Esophagus squamous epithelium (tissue), 5 donors: ENCODE measurements around the gene HEBP1. TPM values are rescaled to one million over a fixed set of nuclear protein-coding genes. Genes with fewer than 3 reads are reported as not detected.
A peak's percentile ranks its signal among the peaks of the same experiment; 100 is the strongest.

Source experiments
- DNase-seq: peaks from one replicate; lab custom pipeline; 2025; lab: John Stamatoyannopoulos, UW
- H3K27ac ChIP-seq, 4 donors: fragments of 200-600 bp; sonication (generic); one replicate each; pipeline ENCODE4 v1.5.1; 2016 to 2019; ENCODE audit warnings: mild to moderate bottlenecking in 1 of 4
- H3K27me3 ChIP-seq, 4 donors: fragments of 200-600 bp; sonication (generic); 1 replicate in 3 of 4; 2 replicates in 1 of 4; pipeline versions ENCODE4 v1.5.1 to v1.6.0; 2017 to 2021; ENCODE audit warnings: antibody characterized with exemption in 1 of 4
- H3K36me3 ChIP-seq, 3 donors: fragments of 200-600 bp; sonication (generic); one replicate each; pipeline ENCODE4 v1.5.1; 2016 to 2019
- H3K4me1 ChIP-seq, 3 donors: fragments of 200-600 bp; sonication (generic); one replicate each; pipeline ENCODE4 v1.5.1; 2017 to 2019
- H3K4me3 ChIP-seq, 4 donors: fragments of 200-600 bp; sonication (generic); 1 replicate in 3 of 4; 2 replicates in 1 of 4; pipeline ENCODE4 v1.5.1; 2016 to 2019; ENCODE audit warnings: mild to moderate bottlenecking in 2 of 4, moderate library complexity in 1 of 4
- H3K9me3 ChIP-seq, 3 donors: fragments of 200-600 bp; sonication (generic); one replicate each; pipeline ENCODE4 v1.5.1; 2016 to 2019
- CTCF ChIP-seq, 6 experiments: fragments of 450-650 bp in 4 of 6; fragments of 200-600 bp in 2 of 6; sonication (generic) in 2 of 6; IDR thresholded peaks; one replicate each; pipeline ENCODE4 v1.5.1; 2016 to 2019; ENCODE audit warnings: antibody characterized with exemption in 6 of 6, mild to moderate bottlenecking in 4 of 6, moderate library complexity in 4 of 6
- POLR2A ChIP-seq, 4 donors: fragments of 450-650 bp; IDR thresholded peaks; one replicate each; pipeline ENCODE4 v1.6.1; 2017; ENCODE audit warnings: antibody characterized with exemption in 4 of 4, mild to moderate bottlenecking in 4 of 4, moderate library complexity in 3 of 4
- WGBS, 2 donors: methylation state at CpG; one replicate each; pipeline ENCODE4 v1.1.5; 2018; 5-methylcytosine and 5-hydroxymethylcytosine counted together
- intact Hi-C: fragments of 100-400 bp; cut with DNase I; formaldehyde crosslinking; loops from one replicate; pipeline ENCODE4 v1.15.0; 2022
- total RNA-seq, 4 donors: library from RNA; depleted of rRNA; stranded (reverse); fragments of >200 nt; gene quantifications; one replicate each; pipeline ENCODE4 v1.1.0, GENCODE V29; 2016
- donor health status: DM: yes; HTN: yes; CAD: no.

The HEBP1 gene
- total RNA-seq, 4 donors from 2014 or later: 17.0 to 50.9 (median 23.9) TPM

DNA sequence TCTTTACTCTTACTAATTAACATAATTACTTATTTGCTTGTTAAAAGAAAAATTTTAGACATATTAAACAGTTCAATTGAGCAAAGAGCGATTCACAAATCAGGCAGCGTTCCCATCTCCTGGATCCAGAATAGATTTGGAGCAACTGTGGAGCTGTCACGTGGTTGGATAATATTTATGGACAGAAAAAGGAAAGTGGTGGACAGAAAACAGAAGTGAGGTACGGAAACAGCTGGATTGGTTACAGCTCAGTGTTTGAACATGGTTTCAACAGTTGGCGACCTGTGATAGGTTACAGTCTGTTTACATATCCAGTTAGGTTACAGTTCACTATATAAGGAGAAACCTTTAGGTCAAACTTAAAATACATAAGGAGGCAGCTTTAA is 24.5 kb upstream of the HEBP1 start:
- no peak for TF ChIP-seq POLR2A (IDR thresholded peaks at IDR 0.05)
- no peak for TF ChIP-seq CTCF (IDR thresholded peaks at IDR 0.05)
- DNase-seq: no peak
- WGBS, 2 donors: 74 to 81% methylated on average over 5 of the region's 5 CpGs
- H3K9me3 ChIP-seq: no peaks in the 10 kb centered on the region
- no peak overlapping the region for H3K4me3 ChIP-seq
- no peak overlapping the region for H3K27ac ChIP-seq
- no peaks in the 10 kb centered on the region for H3K36me3 ChIP-seq
- H3K4me1 ChIP-seq: peaks cover 0 to 22% (median 0%) of the 10 kb centered on the region in 3 donors
- no peaks in the 10 kb centered on the region for H3K27me3 ChIP-seq
- intact Hi-C loops: loop anchor here (10.0 kb wide), 1 partner anchor 180 kb away; no protein-coding TSS in a partner anchor

GRCh38 chr12:13023811-13024530 is 23.9 kb upstream of the HEBP1 start:
- WGBS, 2 donors: 65 to 77% methylated on average over 6 of the region's 6 CpGs
- Histone ChIP-seq H3K4me3 (no peak overlapping the region), H3K27ac (no peak overlapping the region), H3K27me3 (no peaks in the 10 kb centered on the region), H3K9me3 (no peaks in the 10 kb centered on the region), H3K36me3 (no peaks in the 10 kb centered on the region), H3K4me1 (peaks cover 0 to 22% (median 0%) of the 10 kb centered on the region in 3 donors)
- intact Hi-C loops: loop anchor here (10.0 kb wide), 1 partner anchor 181 kb away; no protein-coding TSS in a partner anchor
- no peak for TF ChIP-seq POLR2A (IDR thresholded peaks at IDR 0.05)
- TF ChIP-seq CTCF (IDR thresholded peaks at IDR 0.05): peak in 4 of 6 experiments; percentile 26 to 52 (median 32)
- DNase-seq: no peak

DNA sequence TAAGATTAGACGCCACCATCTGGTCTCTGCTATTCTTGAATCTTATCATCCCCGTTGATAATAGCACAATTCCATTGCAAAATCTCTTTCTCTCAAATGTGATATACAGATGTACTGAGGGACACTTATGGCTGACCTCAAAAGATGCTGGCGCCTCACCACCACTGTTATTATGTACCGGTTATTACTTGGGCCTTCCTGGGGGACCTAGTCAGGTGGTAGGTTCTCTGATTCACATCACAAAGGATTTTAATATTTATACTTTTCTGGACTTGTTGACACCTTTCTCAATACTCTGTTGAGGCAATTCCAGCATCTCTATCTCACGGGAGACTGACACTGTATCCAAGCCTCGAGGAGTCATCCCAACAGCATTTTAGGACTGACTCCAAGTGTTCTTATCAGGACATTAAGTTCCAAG is 22.8 kb upstream of the HEBP1 start:
- intact Hi-C loops: loop anchor here (10.0 kb wide), 1 partner anchor 182 kb away; no protein-coding TSS in a partner anchor
- no peaks in the 10 kb centered on the region for H3K36me3 ChIP-seq
- H3K27me3 ChIP-seq: no peaks in the 10 kb centered on the region
- peaks cover 0 to 22% (median 0%) of the 10 kb centered on the region in 3 donors for H3K4me1 ChIP-seq
- 82 to 86% methylated on average over 6 of the region's 6 CpGs for WGBS, 2 donors
- H3K27ac ChIP-seq: no peak overlapping the region
- no peaks in the 10 kb centered on the region for H3K9me3 ChIP-seq
- no peak for DNase-seq
- no peak overlapping the region for H3K4me3 ChIP-seq
- TF ChIP-seq POLR2A (IDR thresholded peaks at IDR 0.05): no peak

DNA sequence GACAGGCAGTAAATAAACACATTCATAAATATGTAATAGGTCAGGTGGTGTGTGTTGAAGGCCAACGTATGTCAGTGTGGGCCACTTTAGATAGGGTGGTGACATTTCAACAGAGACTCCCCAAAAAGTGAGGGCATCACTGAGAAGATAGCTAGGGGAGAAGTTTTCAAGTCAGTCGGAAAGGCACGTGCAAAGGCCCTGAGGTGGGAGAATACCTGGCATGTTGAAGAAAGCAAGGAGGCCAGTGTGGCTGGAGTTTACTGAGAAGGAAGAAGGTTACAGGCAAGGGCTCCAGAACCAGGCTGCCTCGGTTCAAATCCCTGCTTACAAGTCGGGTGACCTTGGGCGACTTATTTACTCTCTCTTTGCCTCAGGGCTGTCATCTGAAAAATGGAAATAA is 11.0 kb upstream of the HEBP1 start:
- no peaks in the 10 kb centered on the region for H3K4me1 ChIP-seq
- intact Hi-C loops: no loop called here
- no peak for DNase-seq
- H3K27me3 ChIP-seq: no peaks in the 10 kb centered on the region
- H3K36me3 ChIP-seq: no peaks in the 10 kb centered on the region
- WGBS, 2 donors: 80 to 83% methylated on average over 5 to 6 of the region's 6 CpGs
- no peak overlapping the region for H3K27ac ChIP-seq
- no peak for TF ChIP-seq CTCF (IDR thresholded peaks at IDR 0.05)
- TF ChIP-seq POLR2A (IDR thresholded peaks at IDR 0.05): no peak
- H3K9me3 ChIP-seq: no peaks in the 10 kb centered on the region
- H3K4me3 ChIP-seq: no peak overlapping the region

- Histone ChIP-seq H3K27me3 (no peaks in the 10 kb centered on the region), H3K27ac (no peak overlapping the region), H3K9me3 (no peaks in the 10 kb centered on the region), H3K36me3 (no peaks in the 10 kb centered on the region), H3K4me1 (no peaks in the 10 kb centered on the region), H3K4me3 (no peak overlapping the region)
- intact Hi-C loops: no loop called here
- no peak for DNase-seq
- TF ChIP-seq POLR2A (IDR thresholded peaks at IDR 0.05) (no peak), CTCF (IDR thresholded peaks at IDR 0.05) (no peak)
- WGBS, 2 donors: 79 to 86% methylated on average over 5 of the region's 5 CpGs
Measured at GRCh38 chr12:13008741-13009380, 8.8 kb upstream of the HEBP1 start.
